Astrocyte (in vitro differentiated cells and primary cell): ENCODE data around the gene PACS2. TPM values are rescaled to one million over a fixed set of nuclear protein-coding genes. Genes with fewer than 3 reads are reported as not detected.
A peak's percentile ranks its signal among the peaks of the same experiment; 100 is the strongest.

Source experiments
- DNase-seq: peaks from one replicate; pipeline ENCODE4 v3.0.0-alpha.2; 2010; ENCODE audit warnings: low read depth
- FAIRE-seq: peaks from 2 replicates; lab custom pipeline; 2011; peaks lifted over from hg19 to GRCh38; lab: Jason Lieb, UNC
- H2AFZ ChIP-seq: 2 replicates; pipeline ENCODE4 v1.6.0; 2012; ENCODE audit warnings: low read depth, low read length, inconsistent platforms
- H3K27ac ChIP-seq: 2 replicates; pipeline ENCODE4 v1.5.1; 2011; ENCODE audit warnings: low read depth, low read length, inconsistent platforms
- H3K27me3 ChIP-seq: 2 replicates; pipeline ENCODE4 v1.6.0; 2011; ENCODE audit warnings: low read length, inconsistent platforms; ENCODE audit not compliant: insufficient read depth
- H3K36me3 ChIP-seq: 2 replicates; pipeline ENCODE4 v1.5.1; 2011; ENCODE audit warnings: low read length, inconsistent platforms; ENCODE audit not compliant: insufficient read depth
- H3K4me1 ChIP-seq: 2 replicates; pipeline ENCODE4 v1.5.1; 2011; ENCODE audit warnings: low read length, inconsistent platforms; ENCODE audit not compliant: insufficient read depth
- H3K4me2 ChIP-seq: 2 replicates; pipeline ENCODE4 v1.6.0; 2012; ENCODE audit warnings: low read length, inconsistent platforms
- H3K4me3 ChIP-seq: 2 replicates; pipeline ENCODE4 v1.5.1; 2011; ENCODE audit warnings: low read depth, mild to moderate bottlenecking, low read length, inconsistent platforms; ENCODE audit not compliant: insufficient read depth
- H3K79me2 ChIP-seq: 2 replicates; pipeline ENCODE4 v1.6.0; 2012; ENCODE audit warnings: mild to moderate bottlenecking, low read length, inconsistent platforms; ENCODE audit not compliant: insufficient read depth
- H3K9ac ChIP-seq: 2 replicates; pipeline ENCODE4 v1.6.0; 2012; ENCODE audit warnings: mild to moderate bottlenecking, low read length, inconsistent platforms
- H3K9me3 ChIP-seq: 2 replicates; pipeline ENCODE4 v1.5.1; 2012; ENCODE audit warnings: low read depth, mild to moderate bottlenecking, low read length, inconsistent platforms; ENCODE audit not compliant: insufficient read depth
- H4K20me1 ChIP-seq: 2 replicates; pipeline ENCODE4 v1.6.0; 2012; ENCODE audit warnings: low read length, inconsistent platforms; ENCODE audit not compliant: insufficient read depth
- H3K27ac Mint-ChIP-seq: one replicate; pipeline ENCODE4 v1.8.0; 2021; ENCODE audit warnings: mild to moderate bottlenecking, mixed read lengths; ENCODE audit not compliant: unreplicated experiment
- H3K27me3 Mint-ChIP-seq: one replicate; pipeline ENCODE4 v1.8.0; 2021; ENCODE audit warnings: low read depth, mixed read lengths; ENCODE audit not compliant: unreplicated experiment
- H3K36me3 Mint-ChIP-seq: one replicate; pipeline ENCODE4 v1.8.0; 2021; ENCODE audit warnings: low read depth, mixed read lengths; ENCODE audit not compliant: unreplicated experiment
- H3K4me1 Mint-ChIP-seq: one replicate; pipeline ENCODE4 v1.8.0; 2021; ENCODE audit warnings: low read depth, mixed read lengths; ENCODE audit not compliant: unreplicated experiment
- H3K4me3 Mint-ChIP-seq: one replicate; pipeline ENCODE4 v1.8.0; 2021; ENCODE audit warnings: mild to moderate bottlenecking, moderate library complexity, mixed read lengths; ENCODE audit not compliant: unreplicated experiment
- H3K9me3 Mint-ChIP-seq: one replicate; pipeline ENCODE4 v1.8.0; 2021; ENCODE audit warnings: mild to moderate bottlenecking, mixed read lengths; ENCODE audit not compliant: unreplicated experiment
- CTCF ChIP-seq: IDR thresholded peaks from 2 replicates; pipeline ENCODE4 v1.5.1; 2011; ENCODE audit warnings: low read depth, mild to moderate bottlenecking, inconsistent platforms, low read length, moderate library complexity; ENCODE audit not compliant: insufficient read depth
- EZH2 ChIP-seq: IDR thresholded peaks from 2 replicates; pipeline ENCODE4 v1.6.1; 2012; ENCODE audit warnings: mild to moderate bottlenecking, low read length, inconsistent platforms; ENCODE audit not compliant: insufficient read depth
- total RNA-seq: library from RNA; stranded (reverse); gene quantifications from 2 replicates; pipeline ENCODE4 v1.2.1, GENCODE V29; 2021

The PACS2 gene
- total RNA-seq, 1 donor from 2014 or later, result 51.0 TPM

GRCh38 chr14:105409364-105409763, 94.8 kb downstream of the PACS2 start:
- TF ChIP-seq CTCF (no peak), EZH2 (no peak)
- Histone ChIP-seq H3K4me1 (peaks cover under 1% of the 10 kb centered on the region), H4K20me1 (peaks cover 4% of the 10 kb centered on the region), H3K36me3 (no peaks in the 10 kb centered on the region), H3K9me3 (no peaks in the 10 kb centered on the region), H3K79me2 (no peaks in the 10 kb centered on the region), H3K27me3 (peaks cover 6% of the 10 kb centered on the region), H3K4me2 (no peak overlapping the region), H3K27ac (no peak overlapping the region), H2AFZ (no peak overlapping the region), H3K4me3 (no peak overlapping the region), H3K9ac (no peak overlapping the region)
- Mint-ChIP-seq H3K36me3 (peaks cover 8% of the 10 kb centered on the region), H3K27ac (no peak overlapping the region), H3K9me3 (peaks cover 2% of the 10 kb centered on the region), H3K27me3 (peaks cover 25% of the 10 kb centered on the region), H3K4me1 (no peaks in the 10 kb centered on the region), H3K4me3 (no peak overlapping the region)
- FAIRE-seq (no peak), DNase-seq (no peak)

- H3K4me2 ChIP-seq, result peak overlapping the region; percentile 84
- no peaks in the 10 kb centered on the region for H3K4me1 Mint-ChIP-seq
- DNase-seq (no peak), FAIRE-seq (no peak)
- H3K36me3 Mint-ChIP-seq, result peaks cover 8% of the 10 kb centered on the region
- peak overlapping the region; percentile 33 for H3K4me3 ChIP-seq
- no peak overlapping the region for H3K27ac Mint-ChIP-seq
- peaks cover 4% of the 10 kb centered on the region for H4K20me1 ChIP-seq
- no peaks in the 10 kb centered on the region for H3K36me3 ChIP-seq
- TF ChIP-seq EZH2 (no peak), CTCF (no peak)
- peaks cover 25% of the 10 kb centered on the region for H3K27me3 Mint-ChIP-seq
- H3K4me1 ChIP-seq, result peaks cover 3% of the 10 kb centered on the region
- no peaks in the 10 kb centered on the region for H3K9me3 Mint-ChIP-seq
- H3K9ac ChIP-seq, result no peak overlapping the region
- no peaks in the 10 kb centered on the region for H3K79me2 ChIP-seq
- no peak overlapping the region for H3K27ac ChIP-seq
- H3K9me3 ChIP-seq, result no peaks in the 10 kb centered on the region
- H3K27me3 ChIP-seq, result peaks cover 6% of the 10 kb centered on the region
- H3K4me3 Mint-ChIP-seq, result no peak overlapping the region
- H2AFZ ChIP-seq, result peak overlapping the region; percentile 71
These were observed 96.1 kb downstream of the PACS2 start for GRCh38 chr14:105410642-105411016.

GRCh38 chr14:105411017-105411941, 96.7 kb downstream of the PACS2 start:
- peaks cover 4% of the 10 kb centered on the region for H4K20me1 ChIP-seq
- H3K9me3 ChIP-seq, result no peaks in the 10 kb centered on the region
- H3K4me1 ChIP-seq, result peaks cover 3% of the 10 kb centered on the region
- FAIRE-seq (no peak), DNase-seq (peak; percentile 12)
- H3K4me3 ChIP-seq, result peak overlapping the region; percentile 33
- H3K36me3 ChIP-seq, result no peaks in the 10 kb centered on the region
- peak overlapping the region; percentile 71 for H2AFZ ChIP-seq
- no peak overlapping the region for H3K4me3 Mint-ChIP-seq
- no peaks in the 10 kb centered on the region for H3K79me2 ChIP-seq
- peaks cover 25% of the 10 kb centered on the region for H3K27me3 Mint-ChIP-seq
- peaks cover 8% of the 10 kb centered on the region for H3K36me3 Mint-ChIP-seq
- H3K4me1 Mint-ChIP-seq, result no peaks in the 10 kb centered on the region
- no peak overlapping the region for H3K27ac ChIP-seq
- TF ChIP-seq CTCF, result no peak
- TF ChIP-seq EZH2, result no peak
- H3K9ac ChIP-seq, result peak overlapping the region; percentile 27
- no peak overlapping the region for H3K27ac Mint-ChIP-seq
- peak overlapping the region; percentile 84 for H3K4me2 ChIP-seq
- H3K27me3 ChIP-seq, result peaks cover 6% of the 10 kb centered on the region
- no peaks in the 10 kb centered on the region for H3K9me3 Mint-ChIP-seq
